ENCODE data around the gene NOLC1. TPM values are rescaled to one million over a fixed set of nuclear protein-coding genes. Genes with fewer than 3 reads are reported as not detected.

The NOLC1 gene
- total and polyA plus RNA-seq, 7 experiments from 2014 or later = 45.1 to 98.5 (median 58.8) TPM

GRCh38 chr10:102112210-102112817 is 39.9 kb upstream of the NOLC1 start:
- no peak for ATAC-seq
- POLR2A ChIA-PET = interaction anchor here (0.6 to 2.9 kb wide), 5 partner anchors 9 to 533 kb away, joined by 3 to 19 read pairs (median 10); partner anchors contain the start of gene NOLC1
- H3K4me3 Mint-ChIP-seq = peak overlapping the region in 8 of 10 donors; percentile 5 to 97 (median 88)

GRCh38 chr10:102113261-102113955 is 38.8 kb upstream of the NOLC1 start:
- CTCF ChIA-PET = interaction anchor here (1.0 kb wide), 1 partner anchor 19 kb away, joined by 4 read pairs; the partner anchor contains the start of gene PPRC1
- intact Hi-C loops (cut with micrococcal nuclease) = no loop called here

More at GRCh38 chr10:102112210-102112817, 39.9 kb upstream of the NOLC1 start:
- Histone ChIP-seq H3K36me3 (ENCODE audit: control insufficient read depth in 2 of 3, insufficient read depth in 3 of 3, low read length in 3 of 3) (peaks cover 25 to 41% (median 26%) of the 10 kb centered on the region in 3 experiments), H3K4me1 (ENCODE audit: control insufficient read depth in 2 of 2, insufficient read depth in 2 of 2, low read length in 2 of 2) (peaks cover 33 to 42% of the 10 kb centered on the region in 2 donors), H3K9me3 (ENCODE audit: control insufficient read depth in 2 of 3, low read length in 3 of 3) (no peaks in the 10 kb centered on the region), H3K27ac (ENCODE audit: low read depth, low read length) (peak overlapping the region; percentile 81), H3K4me3 (ENCODE audit: low read length) (peak overlapping the region; percentile 74), H3K27me3 (ENCODE audit: control insufficient read depth in 2 of 2, insufficient read depth in 2 of 2, low read length in 2 of 2) (no peaks in the 10 kb centered on the region)
- Mint-ChIP-seq H3K27ac (peak overlapping the region in 5 of 9 donors; percentile 17 to 86 (median 77)), H3K36me3 (peaks cover 0 to 36% (median 13%) of the 10 kb centered on the region in 5 donors), H3K9me3 (no peaks in the 10 kb centered on the region), H3K27me3 (no peaks in the 10 kb centered on the region), H3K4me1 (peaks cover 37 to 57% (median 53%) of the 10 kb centered on the region in 7 donors)
- intact Hi-C loops (cut with micrococcal nuclease) = no loop called here
- no peak for DNase-seq
- CTCF ChIA-PET = interaction anchor here (1.0 to 1.3 kb wide), 3 partner anchors 10 to 39 kb away, joined by 3 to 7 read pairs (median 3); no protein-coding TSS in a partner anchor

GRCh38 chr10:102113956-102114857 is 38.0 kb upstream of the NOLC1 start:
- CTCF ChIA-PET = interaction anchor here (1.0 kb wide), 1 partner anchor 18 kb away, joined by 4 read pairs; the partner anchor contains the start of gene PPRC1
- DNase-seq = peak in 1 of 9 donors; percentile 34
- Mint-ChIP-seq H3K4me3 (peak overlapping the region; percentile 86 to 97 (median 92)), H3K27ac (peak overlapping the region; percentile 75 to 98 (median 91)), H3K4me1 (peaks cover 54 to 76% (median 65%) of the 10 kb centered on the region in 7 donors), H3K36me3 (peaks cover 0 to 28% (median 11%) of the 10 kb centered on the region in 5 donors), H3K9me3 (no peaks in the 10 kb centered on the region), H3K27me3 (no peaks in the 10 kb centered on the region)
- H3K9me3 ChIP-seq (ENCODE audit: control insufficient read depth in 2 of 3, low read length in 3 of 3) = no peaks in the 10 kb centered on the region
- peak; percentile 20 for ATAC-seq
- H3K27ac ChIP-seq (ENCODE audit: low read depth, low read length) = peak overlapping the region; percentile 97
- peaks cover 49 to 58% of the 10 kb centered on the region in 2 donors for H3K4me1 ChIP-seq (ENCODE audit: control insufficient read depth in 2 of 2, insufficient read depth in 2 of 2, low read length in 2 of 2)
- POLR2A ChIA-PET = interaction anchor here (1.0 to 2.9 kb wide), 9 partner anchors 11 to 275 kb away, joined by 3 to 19 read pairs (median 4); partner anchors contain the start of genes ARMH3 and NOLC1
- H3K4me3 ChIP-seq (ENCODE audit: low read length) = peak overlapping the region; percentile 77
- H3K27me3 ChIP-seq (ENCODE audit: control insufficient read depth in 2 of 2, insufficient read depth in 2 of 2, low read length in 2 of 2) = no peaks in the 10 kb centered on the region
- H3K36me3 ChIP-seq (ENCODE audit: control insufficient read depth in 2 of 3, insufficient read depth in 3 of 3, low read length in 3 of 3) = peaks cover 18 to 23% (median 20%) of the 10 kb centered on the region in 3 experiments
- intact Hi-C loops (cut with micrococcal nuclease) = loop anchor here (2.0 kb wide), 5 partner anchors 19 to 389 kb away; partner anchors contain the start of genes ACTR1A (in 1 of the 2), HPS6 (in 1 of the 2), NFKB2 (in 1 of the 2) and PPRC1 (in 1 of the 2)

More at GRCh38 chr10:102113261-102113955, 38.8 kb upstream of the NOLC1 start:
- no peaks in the 10 kb centered on the region for H3K9me3 Mint-ChIP-seq
- Histone ChIP-seq H3K4me3 (ENCODE audit: low read length) (peak overlapping the region; percentile 74), H3K27ac (ENCODE audit: low read depth, low read length) (peak overlapping the region; percentile 81), H3K36me3 (ENCODE audit: control insufficient read depth in 2 of 3, insufficient read depth in 3 of 3, low read length in 3 of 3) (peaks cover 25 to 31% (median 25%) of the 10 kb centered on the region in 3 experiments), H3K27me3 (ENCODE audit: control insufficient read depth in 2 of 2, insufficient read depth in 2 of 2, low read length in 2 of 2) (no peaks in the 10 kb centered on the region), H3K9me3 (ENCODE audit: control insufficient read depth in 2 of 3, low read length in 3 of 3) (no peaks in the 10 kb centered on the region), H3K4me1 (ENCODE audit: control insufficient read depth in 2 of 2, insufficient read depth in 2 of 2, low read length in 2 of 2) (peaks cover 43 to 52% of the 10 kb centered on the region in 2 donors)
- POLR2A ChIA-PET = interaction anchor here (1.0 to 2.9 kb wide), 10 partner anchors 8 to 274 kb away, joined by 3 to 19 read pairs (median 4); partner anchors contain the start of genes ARMH3 and NOLC1
- peaks cover 0 to 35% (median 13%) of the 10 kb centered on the region in 5 donors for H3K36me3 Mint-ChIP-seq
- H3K4me1 Mint-ChIP-seq = peaks cover 48 to 68% (median 61%) of the 10 kb centered on the region in 7 donors
- ATAC-seq = no peak
- peak overlapping the region; percentile 86 to 97 (median 90) for H3K4me3 Mint-ChIP-seq
- H3K27me3 Mint-ChIP-seq = no peaks in the 10 kb centered on the region
- DNase-seq = no peak
- H3K27ac Mint-ChIP-seq = peak overlapping the region; percentile 39 to 91 (median 82)

- Mint-ChIP-seq H3K36me3 (peaks cover 0 to 20% (median 3%) of the 10 kb centered on the region in 5 donors), H3K27me3 (no peaks in the 10 kb centered on the region), H3K4me1 (peaks cover 54 to 76% (median 67%) of the 10 kb centered on the region in 7 donors), H3K27ac (peak overlapping the region; percentile 80 to 98 (median 92)), H3K4me3 (peak overlapping the region; percentile 84 to 97 (median 92)), H3K9me3 (no peaks in the 10 kb centered on the region)
- POLR2A ChIA-PET = interaction anchor here (0.6 to 2.7 kb wide), 7 partner anchors 16 to 390 kb away, joined by 3 to 11 read pairs (median 7); partner anchors contain the start of genes ARMH3, NOLC1, OGA and PPRC1
- H3K4me1 ChIP-seq (ENCODE audit: control insufficient read depth in 2 of 2, insufficient read depth in 2 of 2, low read length in 2 of 2) = peaks cover 49 to 58% of the 10 kb centered on the region in 2 donors
- intact Hi-C loops (cut with micrococcal nuclease) = loop anchor here (1.0 to 5.0 kb wide), 10 partner anchors 17 to 527 kb away; partner anchors contain the start of genes ACTR1A (in 1 of the 2), HPS6 (in 1 of the 2), NFKB2 (in 1 of the 2) and OGA (in 1 of the 2)
- H3K27me3 ChIP-seq (ENCODE audit: control insufficient read depth in 2 of 2, insufficient read depth in 2 of 2, low read length in 2 of 2) = no peaks in the 10 kb centered on the region
- peak overlapping the region; percentile 77 for H3K4me3 ChIP-seq (ENCODE audit: low read length)
- peaks cover 11 to 17% (median 12%) of the 10 kb centered on the region in 3 experiments for H3K36me3 ChIP-seq (ENCODE audit: control insufficient read depth in 2 of 3, insufficient read depth in 3 of 3, low read length in 3 of 3)
- peak overlapping the region; percentile 97 for H3K27ac ChIP-seq (ENCODE audit: low read depth, low read length)
- peak; percentile 86 for ATAC-seq
- CTCF ChIA-PET = interaction anchor here (0.9 to 1.8 kb wide), 4 partner anchors 13 to 106 kb away, joined by 3 to 4 read pairs (median 3); no protein-coding TSS in a partner anchor
- no peaks in the 10 kb centered on the region for H3K9me3 ChIP-seq (ENCODE audit: control insufficient read depth in 2 of 3, low read length in 3 of 3)
- DNase-seq = peak; percentile 61 to 83 (median 70)
Measured at GRCh38 chr10:102114861-102115618, 37.1 kb upstream of the NOLC1 start.

GRCh38 chr10:102115775-102116174 is 36.4 kb upstream of the NOLC1 start:
- Histone ChIP-seq H3K4me3 (ENCODE audit: low read length) (peak overlapping the region; percentile 77), H3K4me1 (ENCODE audit: control insufficient read depth in 2 of 2, insufficient read depth in 2 of 2, low read length in 2 of 2) (peaks cover 49 to 58% of the 10 kb centered on the region in 2 donors), H3K27ac (ENCODE audit: low read depth, low read length) (peak overlapping the region; percentile 97), H3K9me3 (ENCODE audit: control insufficient read depth in 2 of 3, low read length in 3 of 3) (no peaks in the 10 kb centered on the region), H3K36me3 (ENCODE audit: control insufficient read depth in 2 of 3, insufficient read depth in 3 of 3, low read length in 3 of 3) (peaks cover 4 to 10% (median 5%) of the 10 kb centered on the region in 3 experiments), H3K27me3 (ENCODE audit: control insufficient read depth in 2 of 2, insufficient read depth in 2 of 2, low read length in 2 of 2) (no peaks in the 10 kb centered on the region)
- POLR2A ChIA-PET = interaction anchor here (0.6 to 2.6 kb wide), 7 partner anchors 13 to 389 kb away, joined by 3 to 10 read pairs (median 5); partner anchors contain the start of genes NOLC1, OGA and PPRC1
- Mint-ChIP-seq H3K4me1 (peaks cover 54 to 75% (median 65%) of the 10 kb centered on the region in 7 donors), H3K9me3 (no peaks in the 10 kb centered on the region), H3K27me3 (no peaks in the 10 kb centered on the region), H3K27ac (peak overlapping the region; percentile 80 to 98 (median 91)), H3K4me3 (peak overlapping the region; percentile 84 to 97 (median 92)), H3K36me3 (peaks cover 0 to 15% (median 0%) of the 10 kb centered on the region in 5 donors)
- no peak for ATAC-seq
- intact Hi-C loops (cut with micrococcal nuclease) = loop anchor here (1.0 to 5.0 kb wide), 11 partner anchors 17 to 527 kb away; partner anchors contain the start of genes ACTR1A (in 1 of the 2), GBF1 (in 1 of the 2), HPS6 (in 1 of the 2) and NFKB2 (in 1 of the 2)
- CTCF ChIA-PET = interaction anchor here (0.9 to 1.8 kb wide), 4 partner anchors 12 to 106 kb away, joined by 3 to 4 read pairs (median 3); no protein-coding TSS in a partner anchor
- peak in 5 of 9 donors; percentile 33 to 42 (median 39) for DNase-seq

All from naive thymus-derived CD4-positive, alpha-beta T cell (primary cell).